NCI-H2029 (cell line): ENCODE data around the gene TBC1D4.
A peak's percentile ranks its signal among the peaks of the same experiment; 100 is the strongest.
"Not testable (repeated sequence)": the region's sequence is repeated elsewhere in the genome, so short reads cannot be mapped to it uniquely, and the experiment has no call there.

ENCODE experiments used
- DNase-seq: peaks from one replicate; lab custom pipeline; 2025; lab: John Stamatoyannopoulos, UW

Gene TBC1D4

GRCh38 chr13:75360170-75360569 lies 121.8 kb downstream of the TBC1D4 start:
- no peak for DNase-seq

- DNase-seq, result no peak
These were observed 122.7 kb downstream of the TBC1D4 start for GRCh38 chr13:75359266-75359665.

- peak; percentile 17 for DNase-seq
These were observed 124.2 kb downstream of the TBC1D4 start for GRCh38 chr13:75357576-75358289.

- no peak for DNase-seq
These were observed 125.5 kb downstream of the TBC1D4 start for GRCh38 chr13:75356421-75356820.

GRCh38 chr13:75355609-75356008 lies 126.4 kb downstream of the TBC1D4 start:
- DNase-seq, result no peak

- DNase-seq, result no peak
These were observed 128.2 kb downstream of the TBC1D4 start for GRCh38 chr13:75353781-75354193.

- no peak for DNase-seq
These were observed 129.2 kb downstream of the TBC1D4 start for GRCh38 chr13:75352641-75353327.

GRCh38 chr13:75351538-75351937 lies 130.4 kb downstream of the TBC1D4 start:
- not testable (repeated sequence) for DNase-seq

- no peak for DNase-seq
These were observed 134.0 kb downstream of the TBC1D4 start for GRCh38 chr13:75347925-75348324.

- DNase-seq, result no peak
These were observed 134.5 kb downstream of the TBC1D4 start for GRCh38 chr13:75347457-75347856.

GRCh38 chr13:75345193-75345592 lies 136.8 kb downstream of the TBC1D4 start:
- DNase-seq, result no peak

- DNase-seq, result no peak
These were observed 140.9 kb downstream of the TBC1D4 start for GRCh38 chr13:75341028-75341427.

- no peak for DNase-seq
These were observed 142.2 kb downstream of the TBC1D4 start for GRCh38 chr13:75339635-75340374.

- no peak for DNase-seq
These were observed 147.1 kb downstream of the TBC1D4 start for GRCh38 chr13:75334634-75335447.

GRCh38 chr13:75333103-75333502 lies 148.9 kb downstream of the TBC1D4 start:
- no peak for DNase-seq

GRCh38 chr13:75331792-75332349 lies 150.1 kb downstream of the TBC1D4 start:
- no peak for DNase-seq

- DNase-seq, result no peak
These were observed 151.2 kb downstream of the TBC1D4 start for GRCh38 chr13:75330770-75331169.

- DNase-seq, result no peak
These were observed 152.2 kb downstream of the TBC1D4 start for GRCh38 chr13:75329723-75330122.

GRCh38 chr13:75329097-75329496 lies 152.9 kb downstream of the TBC1D4 start:
- DNase-seq, result no peak

GRCh38 chr13:75327135-75327510 lies 154.8 kb downstream of the TBC1D4 start:
- DNase-seq, result no peak
